Loucy (cell line): ENCODE data around the gene ADCY5.

Experiments
- EZH2phosphoT487 ChIP-seq: fragments of 200-600 bp; IDR thresholded peaks from 2 replicates; pipeline ENCODE4 v1.6.1; 2018; ENCODE audit warnings: antibody characterized with exemption, mild to moderate bottlenecking, moderate library complexity, borderline replicate concordance
- TF ChIP-seq, protein P1 (sequence below): fragments of 200-600 bp; sonication (generic); conservative IDR thresholded peaks from 2 replicates; pipeline ENCODE4 v1.5.1; 2014; ENCODE audit warnings: mild to moderate bottlenecking, antibody characterized with exemption, low read length

DNA sequence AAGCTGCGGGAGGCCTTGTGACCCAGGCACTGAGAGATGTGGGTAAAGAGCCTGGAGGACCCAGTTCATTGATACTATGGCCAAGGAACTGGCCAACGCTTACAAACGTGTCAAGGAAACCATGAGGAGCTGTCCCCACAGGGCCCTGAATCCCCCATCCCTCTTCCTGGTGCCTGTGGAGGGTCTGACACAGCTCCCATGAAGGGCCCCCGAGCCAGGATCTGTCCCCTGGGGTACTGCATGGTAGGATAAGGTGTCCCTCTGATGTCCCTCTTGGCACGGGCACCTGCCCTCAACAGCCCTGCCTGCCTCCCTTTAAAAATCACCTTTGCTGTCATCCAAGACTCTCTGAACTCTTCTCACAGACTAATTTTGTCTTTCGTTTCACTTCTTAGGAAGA is 122.4 kb downstream of the ADCY5 start:
- TF ChIP-seq, protein P1, sequence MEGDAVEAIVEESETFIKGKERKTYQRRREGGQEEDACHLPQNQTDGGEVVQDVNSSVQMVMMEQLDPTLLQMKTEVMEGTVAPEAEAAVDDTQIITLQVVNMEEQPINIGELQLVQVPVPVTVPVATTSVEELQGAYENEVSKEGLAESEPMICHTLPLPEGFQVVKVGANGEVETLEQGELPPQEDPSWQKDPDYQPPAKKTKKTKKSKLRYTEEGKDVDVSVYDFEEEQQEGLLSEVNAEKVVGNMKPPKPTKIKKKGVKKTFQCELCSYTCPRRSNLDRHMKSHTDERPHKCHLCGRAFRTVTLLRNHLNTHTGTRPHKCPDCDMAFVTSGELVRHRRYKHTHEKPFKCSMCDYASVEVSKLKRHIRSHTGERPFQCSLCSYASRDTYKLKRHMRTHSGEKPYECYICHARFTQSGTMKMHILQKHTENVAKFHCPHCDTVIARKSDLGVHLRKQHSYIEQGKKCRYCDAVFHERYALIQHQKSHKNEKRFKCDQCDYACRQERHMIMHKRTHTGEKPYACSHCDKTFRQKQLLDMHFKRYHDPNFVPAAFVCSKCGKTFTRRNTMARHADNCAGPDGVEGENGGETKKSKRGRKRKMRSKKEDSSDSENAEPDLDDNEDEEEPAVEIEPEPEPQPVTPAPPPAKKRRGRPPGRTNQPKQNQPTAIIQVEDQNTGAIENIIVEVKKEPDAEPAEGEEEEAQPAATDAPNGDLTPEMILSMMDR = no peak
- TF ChIP-seq EZH2phosphoT487 = no peak
